GDM1 (cell line): ENCODE results near the gene PLXNA4.
"Not testable (repeated sequence)": the region's sequence is repeated elsewhere in the genome, so short reads cannot be mapped to it uniquely, and the experiment has no call there.

ENCODE experiments used
- DNase-seq: peaks from one replicate; lab custom pipeline; 2025; lab: John Stamatoyannopoulos, UW

Gene PLXNA4

DNA sequence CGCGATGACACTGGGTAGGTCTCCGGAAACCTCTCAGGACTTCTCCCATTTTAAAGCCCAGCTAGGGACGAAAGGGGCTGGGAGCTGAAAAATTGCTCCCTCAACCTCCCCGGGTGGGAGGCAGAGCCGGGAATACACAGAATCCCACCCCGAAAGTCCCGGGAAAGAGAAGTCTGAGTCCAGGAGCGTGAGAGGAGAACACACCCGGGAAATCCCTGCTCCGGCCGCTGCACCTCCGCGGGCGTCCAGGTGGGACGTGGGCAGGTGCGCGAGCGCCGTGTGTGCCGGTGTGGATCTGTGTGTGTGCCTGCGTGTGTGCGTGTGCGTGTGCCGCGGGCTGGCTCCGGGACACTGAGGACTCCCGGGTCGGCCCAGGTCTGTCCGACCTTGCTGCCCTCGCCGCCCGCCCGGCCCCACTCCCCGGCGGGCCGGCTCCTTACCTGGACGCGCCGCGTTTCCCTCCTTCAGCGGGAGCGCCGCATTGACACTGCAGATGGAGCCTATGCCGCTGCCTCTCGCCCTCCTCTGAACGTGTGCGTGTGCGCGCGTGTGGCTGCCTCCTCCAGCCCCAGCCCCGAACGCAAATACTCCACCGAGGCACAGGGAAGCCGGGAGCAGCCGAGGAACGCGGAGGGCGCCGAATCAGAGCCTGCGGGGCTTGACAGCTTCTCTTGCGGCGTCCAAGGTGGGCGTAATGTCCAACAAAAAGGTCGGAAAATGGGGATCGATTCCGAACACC is at the start of gene PLXNA4:
PLXNA4 (minus strand) TSS at position 489 of the 739 bp plus-strand sequence. CDS start 67,777 bp downstream, outside the sequence.
- DNase-seq: no peak

GRCh38 chr7:132625651-132626050 is 49.4 kb upstream of the PLXNA4 start:
- no peak for DNase-seq

GRCh38 chr7:132622081-132622480 is 45.8 kb upstream of the PLXNA4 start:
- DNase-seq: no peak

GRCh38 chr7:132619967-132620366 is 43.7 kb upstream of the PLXNA4 start:
- no peak for DNase-seq

- no peak for DNase-seq
Measured at GRCh38 chr7:132618956-132619305, 42.7 kb upstream of the PLXNA4 start.

GRCh38 chr7:132618271-132618955 is 42.1 kb upstream of the PLXNA4 start:
- DNase-seq: no peak

- peak; percentile 58 for DNase-seq
Measured at GRCh38 chr7:132614428-132615318, 38.4 kb upstream of the PLXNA4 start.

DNA sequence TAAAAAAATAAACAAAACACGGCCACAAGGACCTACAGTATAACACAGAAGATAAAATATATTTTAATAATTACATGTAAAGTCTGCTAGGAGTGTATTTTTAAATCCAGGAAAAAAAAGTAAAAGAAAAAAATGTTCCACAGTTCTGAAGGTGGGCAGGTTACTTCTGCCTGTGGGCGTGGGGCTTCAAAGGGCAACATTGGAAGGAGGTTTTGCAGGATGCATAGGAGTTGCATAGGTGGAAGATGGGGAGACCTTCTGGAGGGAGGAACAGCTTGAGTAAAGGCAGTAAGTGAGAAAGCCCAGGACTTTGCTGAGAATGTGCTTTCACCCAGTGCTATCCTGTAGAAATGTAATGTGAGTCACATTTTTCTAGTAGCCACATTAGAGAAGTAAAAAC is 37.5 kb upstream of the PLXNA4 start:
- no peak for DNase-seq

DNA sequence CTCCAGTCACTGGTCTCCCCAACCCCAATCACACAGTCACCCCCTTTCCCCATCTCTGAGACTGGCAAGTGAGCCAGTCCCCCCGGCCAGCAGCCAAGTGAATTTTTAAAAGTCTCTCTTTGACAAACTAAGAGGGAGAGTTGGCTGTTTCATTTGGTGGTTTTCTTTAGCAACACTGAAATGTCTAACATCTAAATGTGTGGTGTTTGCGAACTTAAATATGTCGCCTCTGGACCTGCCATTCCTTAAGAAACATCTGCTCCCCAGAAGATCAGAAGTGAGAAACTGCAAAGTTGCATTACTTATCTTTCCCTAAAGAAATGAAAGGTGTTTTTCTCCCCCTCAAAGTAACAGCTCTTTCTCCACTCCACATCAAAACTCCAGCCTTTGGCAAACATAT is 34.7 kb upstream of the PLXNA4 start:
- no peak for DNase-seq

DNA sequence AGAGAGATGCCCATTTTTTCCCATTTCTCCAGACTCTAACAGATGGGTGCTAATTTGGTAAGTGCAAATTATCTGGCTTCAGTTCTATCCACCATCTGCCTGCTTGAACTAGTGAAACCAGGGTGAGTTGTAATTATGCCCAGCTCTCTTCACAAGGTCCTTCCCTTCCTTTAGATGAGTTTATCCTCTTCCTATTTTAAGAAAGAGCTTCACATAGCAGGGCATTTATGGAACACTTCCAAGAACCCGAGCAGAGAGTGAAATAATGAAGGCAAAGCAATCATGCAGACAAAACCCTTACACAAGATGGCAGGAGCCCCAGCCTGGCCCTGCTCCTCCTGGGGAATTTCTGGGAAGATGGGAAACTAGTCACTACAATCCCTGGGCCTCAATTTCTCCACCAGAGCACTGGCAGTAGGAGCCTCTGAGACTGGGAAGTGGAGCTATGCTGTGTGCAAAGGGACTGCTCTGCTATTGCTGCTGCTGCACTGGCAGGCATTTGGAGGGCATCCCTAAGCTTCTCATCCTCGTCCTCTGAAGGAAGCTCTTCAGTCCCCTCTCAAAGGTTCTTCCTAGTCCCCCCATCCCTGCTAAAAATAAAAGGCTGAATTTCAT is 33.7 kb upstream of the PLXNA4 start:
- no peak for DNase-seq

DNA sequence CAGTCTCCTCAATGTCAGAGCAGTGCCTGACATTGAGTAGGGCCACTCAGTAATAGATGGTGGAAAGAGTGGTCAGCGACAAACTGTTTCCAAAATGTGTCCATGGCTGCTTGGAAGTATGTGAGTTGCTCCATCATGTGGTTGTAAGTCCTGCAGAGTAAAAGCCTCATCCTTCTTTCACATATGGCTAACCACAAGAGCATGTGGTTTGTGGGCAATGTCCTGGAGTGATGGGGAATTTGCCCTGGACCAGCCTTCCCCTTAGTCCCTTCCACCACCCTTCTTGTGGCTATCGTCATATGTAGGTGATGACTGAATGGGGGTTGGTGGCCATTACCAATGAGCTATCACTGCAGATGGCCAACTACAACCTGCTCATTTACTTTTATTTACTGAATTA is 33.0 kb upstream of the PLXNA4 start:
- peak; percentile 6 for DNase-seq

DNA sequence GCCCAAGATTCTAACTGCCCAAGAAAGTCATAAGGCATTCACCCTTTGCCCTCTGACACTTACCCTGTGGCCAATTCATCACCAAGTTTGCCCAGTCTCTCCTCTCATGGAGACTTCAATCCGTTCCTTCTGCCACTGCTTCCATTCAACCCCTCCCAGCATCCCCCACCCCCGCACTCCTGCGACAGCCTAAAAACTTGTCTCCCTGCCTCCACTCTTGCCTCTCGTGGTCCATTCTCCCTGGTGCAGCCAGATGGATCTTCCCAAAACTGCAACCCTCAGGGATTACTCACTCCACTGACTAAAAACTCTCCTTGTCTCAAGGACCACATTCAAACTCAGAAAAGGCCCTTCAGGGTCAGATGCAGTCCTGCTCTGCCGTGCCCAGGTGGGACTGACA is 32.3 kb upstream of the PLXNA4 start:
- DNase-seq: no peak

DNA sequence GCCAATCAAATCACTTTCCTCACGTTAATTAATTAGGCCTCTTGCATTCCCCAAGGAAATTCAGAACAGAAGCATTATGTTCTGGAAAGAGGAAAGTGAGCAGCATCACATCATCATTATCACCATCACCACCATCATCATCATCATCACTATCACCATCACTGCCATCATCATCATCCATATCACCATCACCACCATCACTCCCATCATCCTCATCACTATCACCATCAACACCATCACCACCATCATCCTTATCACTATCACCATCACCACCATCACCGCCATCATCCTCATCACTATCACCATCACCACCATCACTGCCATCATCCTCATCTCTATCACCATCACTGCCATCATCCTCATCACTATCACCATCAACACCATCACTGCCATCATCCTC is 31.4 kb upstream of the PLXNA4 start:
- DNase-seq: no peak

- DNase-seq: no peak
Measured at GRCh38 chr7:132604121-132604520, 27.9 kb upstream of the PLXNA4 start.

DNA sequence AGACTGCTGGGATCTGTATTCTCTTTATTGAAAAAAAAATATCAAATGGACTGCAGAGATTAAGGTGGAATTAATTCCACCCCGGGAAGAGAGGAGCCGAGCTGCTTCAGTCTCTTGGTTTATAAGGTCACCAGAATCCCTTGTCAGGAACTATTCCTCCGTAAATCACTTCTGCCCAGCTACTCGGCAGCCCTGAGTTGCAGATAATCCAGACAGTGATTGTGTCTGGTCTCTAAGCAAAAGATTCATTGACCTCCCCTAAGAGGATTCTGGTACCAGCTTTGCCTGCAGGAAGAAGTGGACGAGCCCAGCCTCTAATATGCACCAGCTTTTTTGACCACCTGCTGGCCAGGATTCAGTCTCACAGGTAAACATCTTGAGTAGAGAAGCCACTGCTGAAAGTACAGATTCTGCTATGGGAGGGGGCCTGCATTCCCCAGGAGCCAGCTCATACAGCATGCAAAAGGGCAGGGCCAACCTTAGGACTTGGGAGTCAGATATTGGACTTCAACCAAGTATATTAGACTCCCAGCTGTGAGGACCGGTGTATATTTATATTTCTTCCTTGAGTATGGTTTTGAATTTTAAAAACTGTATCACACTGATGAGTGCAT is 27.1 kb upstream of the PLXNA4 start:
- DNase-seq: no peak

- no peak for DNase-seq
Measured at GRCh38 chr7:132601783-132602182, 25.5 kb upstream of the PLXNA4 start.

DNA sequence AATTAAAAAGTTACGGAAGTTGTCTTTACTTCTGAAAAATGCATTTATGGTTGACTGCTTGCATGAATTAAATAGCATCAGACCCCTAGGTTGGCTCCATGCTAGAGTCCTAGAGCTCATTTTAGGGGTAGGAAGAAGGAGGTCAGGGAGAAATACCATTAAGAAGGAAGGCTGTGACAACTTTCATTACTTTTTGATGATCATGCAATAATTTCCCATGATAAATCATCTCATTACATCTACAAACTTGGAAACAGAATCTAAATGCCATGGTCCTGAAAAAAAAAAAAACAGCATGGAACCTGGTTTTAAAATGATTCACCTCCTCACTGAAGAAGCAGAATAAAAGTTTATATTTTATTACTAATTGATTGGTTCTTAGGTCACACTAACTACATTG is 20.3 kb upstream of the PLXNA4 start:
- no peak for DNase-seq

GRCh38 chr7:132594741-132595140 is 18.5 kb upstream of the PLXNA4 start:
- not testable (repeated sequence) for DNase-seq

DNA sequence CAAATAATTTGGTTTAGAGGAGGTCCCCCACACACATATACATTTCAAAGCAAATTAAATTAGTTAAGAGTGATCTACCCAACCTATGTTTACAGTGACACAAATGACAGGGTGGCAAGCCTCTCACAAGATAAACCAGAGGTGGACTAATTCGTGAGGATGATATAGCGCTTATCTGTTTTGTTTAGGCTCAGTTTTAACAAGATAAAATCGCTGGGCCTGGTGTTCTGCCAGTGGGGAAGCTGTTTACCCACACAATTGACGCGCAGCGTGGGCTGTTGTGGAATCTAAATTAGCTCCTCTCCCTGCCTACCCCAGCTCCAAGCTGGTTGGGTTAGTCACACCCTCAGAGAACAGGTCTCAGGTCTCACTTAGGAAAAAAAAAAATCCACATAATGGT is 16.7 kb upstream of the PLXNA4 start:
- DNase-seq: no peak

DNA sequence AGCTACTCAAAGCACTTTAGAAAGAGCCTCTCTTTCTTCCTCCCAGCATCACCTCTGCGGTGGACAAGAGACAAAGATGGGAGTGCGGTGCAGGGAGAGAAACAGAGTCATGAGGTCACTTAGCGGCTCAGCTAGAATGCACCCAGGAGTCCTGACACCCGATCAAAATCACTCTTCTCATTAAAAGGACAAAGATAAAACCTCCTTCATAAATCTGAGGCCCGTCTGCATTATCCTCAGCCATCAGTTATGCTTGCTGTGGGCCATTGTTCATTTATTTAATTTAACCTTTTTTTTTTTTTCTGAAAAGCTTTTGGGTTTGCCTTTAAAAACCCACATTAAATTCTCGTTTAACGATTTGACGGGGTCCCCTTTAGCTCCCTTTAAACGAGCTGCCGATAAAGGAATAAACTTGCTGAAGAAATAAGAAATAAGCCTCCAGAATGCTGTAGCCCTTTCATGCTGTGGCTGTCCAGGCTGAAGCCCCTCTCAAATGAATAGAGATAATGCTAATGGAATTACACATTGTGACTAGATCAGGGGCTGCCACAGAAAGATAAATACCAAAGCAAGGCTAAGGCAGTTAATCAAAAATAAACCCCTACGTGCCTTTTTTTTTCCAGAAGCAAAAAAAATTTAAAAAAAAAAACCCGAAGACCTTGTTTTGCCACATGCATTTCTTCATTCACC is 16.1 kb upstream of the PLXNA4 start:
- DNase-seq: no peak

- DNase-seq: no peak
Measured at GRCh38 chr7:132590162-132590561, 13.9 kb upstream of the PLXNA4 start.
